Stimulated activated CD8-positive, alpha-beta memory T cell treated with anti-CD3 and anti-CD28 coated beads, Interleukin-7, amount 100 ng/mL, for 1 hour (primary cell): ENCODE results near the gene TTC12.

ENCODE experiments used
- DNase-seq, 2 donors: peaks; one replicate each; pipeline ENCODE4 v3.0.0-alpha.2; 2020; ENCODE audit warnings: low read depth in 2 of 2

TTC12 gene

DNA sequence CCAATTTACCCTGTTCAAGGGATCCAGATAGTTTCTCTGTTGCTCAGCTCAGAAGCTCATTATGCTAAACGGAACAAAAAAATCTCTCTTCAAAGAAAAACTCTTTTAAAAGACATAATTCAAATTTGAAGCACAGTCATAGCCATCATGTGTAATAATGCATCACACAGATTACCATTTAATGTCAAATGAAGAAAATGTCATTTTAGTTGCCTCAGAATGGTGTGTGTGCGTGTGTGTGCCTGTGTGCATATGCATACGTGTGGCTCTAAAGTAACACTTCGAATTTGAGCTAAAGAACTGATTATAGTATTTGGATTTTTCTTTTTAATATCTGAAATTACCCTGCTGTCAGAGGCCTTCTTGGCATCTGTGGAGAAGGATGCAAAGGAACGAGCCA is 9.9 kb downstream of the TTC12 start:
- DNase-seq = no peak

GRCh38 chr11:113329725-113330124 is 15.3 kb downstream of the TTC12 start:
- no peak for DNase-seq

- no peak for DNase-seq
Measured at GRCh38 chr11:113331441-113331840, 17.1 kb downstream of the TTC12 start.

DNA sequence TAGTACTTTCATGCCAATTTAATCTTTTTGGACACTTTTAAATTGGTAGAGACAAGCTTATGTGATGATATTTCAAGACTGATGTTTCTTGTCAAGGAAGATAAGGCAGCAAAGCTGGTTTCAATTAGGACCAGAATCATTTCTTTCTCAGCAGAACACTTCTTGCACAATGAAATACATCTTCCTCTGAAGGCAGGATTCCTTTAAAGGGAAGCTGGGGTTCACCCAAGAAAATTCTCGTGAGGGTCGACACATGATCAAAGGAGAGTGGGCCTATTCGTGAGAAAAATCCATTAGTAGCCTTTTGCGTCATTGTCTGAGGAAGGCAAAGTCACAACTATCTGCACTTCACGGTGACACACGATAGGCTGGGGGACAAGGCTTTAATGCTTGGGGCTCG is 17.6 kb downstream of the TTC12 start:
- no peak for DNase-seq

- DNase-seq = no peak
Measured at GRCh38 chr11:113332638-113333329, 18.4 kb downstream of the TTC12 start.

GRCh38 chr11:113334183-113334582 is 19.8 kb downstream of the TTC12 start:
- no peak for DNase-seq

DNA sequence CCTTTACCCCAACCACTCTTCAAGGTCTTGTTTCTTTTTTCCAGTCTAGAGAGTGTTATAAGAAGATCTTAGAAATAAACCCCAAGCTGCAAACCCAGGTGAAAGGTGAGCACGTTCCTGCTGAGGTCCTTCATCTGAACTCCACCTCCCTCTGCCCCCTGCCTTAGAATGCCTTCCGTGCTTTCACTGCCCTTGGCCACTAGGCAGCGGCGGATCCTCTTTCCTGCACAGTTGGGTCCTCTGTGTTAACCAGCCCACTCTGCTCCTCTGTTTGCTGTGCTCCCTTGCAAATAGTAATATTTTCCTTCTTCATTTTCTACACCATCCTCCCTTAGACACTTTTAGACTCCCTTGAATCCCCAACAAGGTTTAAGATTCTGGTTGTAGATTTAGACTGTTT is 24.3 kb downstream of the TTC12 start:
- DNase-seq = no peak

DNA sequence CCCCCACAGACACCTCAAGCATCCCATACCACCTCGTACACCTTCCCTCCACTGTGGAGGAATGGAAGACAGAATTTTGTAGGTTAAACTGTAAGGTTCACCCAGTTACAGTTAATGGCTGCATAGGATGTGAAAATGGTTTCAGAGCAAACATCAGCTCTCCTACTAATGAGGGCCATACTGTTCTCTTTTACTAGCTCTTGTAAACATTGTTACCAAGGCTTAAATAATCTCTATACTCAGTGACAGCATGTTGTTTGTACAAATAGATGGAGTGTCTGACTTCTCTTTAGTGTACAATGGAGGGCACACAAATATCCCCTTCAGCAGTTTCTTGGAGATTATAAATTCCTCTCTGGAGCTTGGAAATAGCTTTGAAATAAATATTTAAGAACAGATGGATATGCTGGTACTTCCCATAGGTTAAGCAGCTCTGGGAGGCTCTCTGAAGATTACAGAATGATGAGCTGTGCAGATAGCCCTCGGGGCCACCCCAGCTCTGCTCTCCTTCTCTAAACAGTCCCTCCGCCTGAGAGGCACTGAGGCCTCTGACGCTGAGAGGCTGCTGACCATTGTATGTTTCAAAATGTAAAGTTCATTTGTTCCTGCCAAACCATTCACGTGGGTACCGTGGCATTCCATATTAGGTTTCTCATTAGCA is 25.7 kb downstream of the TTC12 start:
- no peak for DNase-seq

GRCh38 chr11:113341388-113342165 is 27.2 kb downstream of the TTC12 start:
- DNase-seq = no peak

DNA sequence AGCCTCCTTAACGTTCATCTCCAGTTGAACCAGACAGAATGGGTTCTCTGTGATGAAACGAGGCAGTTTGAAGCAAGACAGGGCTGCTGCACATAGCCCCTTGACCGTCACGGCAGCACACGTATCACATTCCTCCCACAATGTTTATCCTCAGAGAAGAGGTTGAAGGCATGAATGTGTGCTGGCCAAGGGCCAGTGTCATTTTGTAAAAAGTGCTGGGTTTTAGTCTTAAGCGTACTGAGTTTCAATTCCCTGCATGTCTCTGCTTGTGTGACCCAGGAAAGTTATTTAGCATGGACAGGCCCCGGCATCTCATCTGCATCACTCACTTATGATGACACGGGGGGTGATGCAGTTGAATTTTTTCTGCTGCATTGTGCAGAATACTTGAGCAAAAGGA is 31.6 kb downstream of the TTC12 start:
- no peak for DNase-seq

DNA sequence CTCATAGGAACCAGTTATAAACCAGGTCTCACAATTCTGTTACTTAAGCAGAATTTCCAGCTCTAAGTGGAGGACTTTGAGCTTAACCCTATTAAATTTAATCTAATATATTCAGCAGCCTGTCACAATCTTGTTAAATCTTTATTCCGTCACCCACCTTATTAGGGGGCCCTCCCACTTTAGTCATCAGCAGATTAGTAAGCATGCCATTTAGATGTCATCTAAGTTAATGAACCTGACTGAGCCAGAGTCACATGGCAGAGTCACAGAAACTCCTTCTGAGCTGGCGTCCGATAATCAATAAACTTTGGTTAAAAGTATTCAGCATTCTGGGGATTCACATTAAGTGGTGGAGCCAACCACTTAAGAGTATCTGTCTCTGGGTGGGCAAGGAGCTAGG is 35.1 kb downstream of the TTC12 start:
- DNase-seq = no peak

GRCh38 chr11:113350336-113351067 is 36.1 kb downstream of the TTC12 start:
- DNase-seq = no peak

DNA sequence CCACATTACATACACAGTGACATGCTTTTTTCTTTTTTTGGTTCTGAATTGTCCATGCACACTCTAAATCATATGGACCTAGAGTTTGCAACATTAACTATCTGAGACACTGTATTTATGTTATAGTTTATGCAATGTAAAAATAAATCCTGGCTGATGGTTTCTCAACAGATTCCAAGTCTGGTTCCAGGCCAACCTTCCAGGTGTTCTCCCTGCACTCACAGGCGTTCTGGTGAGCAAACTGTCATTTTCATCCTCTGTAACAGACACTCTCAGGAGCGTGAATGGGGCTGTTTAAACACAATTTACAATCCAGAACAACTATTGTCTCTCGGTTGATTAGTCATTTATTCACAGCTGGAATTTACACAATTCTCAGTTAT is 36.7 kb downstream of the TTC12 start:
- no peak for DNase-seq

DNA sequence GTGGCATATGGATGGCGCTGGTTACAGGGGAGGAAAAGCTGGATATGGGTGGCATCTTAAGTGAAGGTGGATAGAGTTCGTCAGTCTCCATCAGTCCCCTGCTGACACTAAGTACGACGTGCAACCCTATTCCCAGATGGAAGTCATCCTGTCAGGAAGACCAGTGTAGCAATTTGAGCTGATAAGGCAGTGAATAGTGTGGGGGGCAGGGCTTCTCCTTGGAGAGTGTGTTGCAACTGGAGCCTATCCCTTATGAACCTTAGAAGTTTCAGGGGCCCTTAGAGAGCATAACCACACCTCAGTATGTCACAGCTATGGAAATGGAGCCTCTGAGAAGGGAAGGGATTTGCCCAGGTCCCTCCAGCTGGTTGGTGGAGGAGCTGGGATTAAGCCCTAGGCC is 37.1 kb downstream of the TTC12 start:
- DNase-seq = no peak

GRCh38 chr11:113356203-113356602 is 41.8 kb downstream of the TTC12 start:
- no peak for DNase-seq

DNA sequence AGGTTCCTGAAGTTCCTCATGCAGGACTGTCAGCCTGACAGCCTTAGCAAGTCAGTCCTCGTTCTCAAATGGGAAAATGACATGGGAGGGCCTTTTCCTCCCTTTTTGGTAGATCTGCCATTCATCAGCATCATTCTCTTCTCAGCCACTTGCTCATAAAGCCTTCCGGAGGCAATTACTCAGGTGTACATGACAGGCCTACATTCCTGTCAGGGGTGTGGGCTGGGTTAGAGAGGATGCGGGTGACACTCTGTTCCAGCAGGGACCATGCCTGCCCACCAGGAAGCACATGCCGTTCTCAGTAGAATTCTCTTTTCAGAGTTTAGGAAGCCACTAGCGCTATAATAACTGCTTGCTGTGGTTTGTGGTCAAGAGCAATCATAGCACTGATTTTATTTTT is 49.0 kb downstream of the TTC12 start:
- DNase-seq = no peak

DNA sequence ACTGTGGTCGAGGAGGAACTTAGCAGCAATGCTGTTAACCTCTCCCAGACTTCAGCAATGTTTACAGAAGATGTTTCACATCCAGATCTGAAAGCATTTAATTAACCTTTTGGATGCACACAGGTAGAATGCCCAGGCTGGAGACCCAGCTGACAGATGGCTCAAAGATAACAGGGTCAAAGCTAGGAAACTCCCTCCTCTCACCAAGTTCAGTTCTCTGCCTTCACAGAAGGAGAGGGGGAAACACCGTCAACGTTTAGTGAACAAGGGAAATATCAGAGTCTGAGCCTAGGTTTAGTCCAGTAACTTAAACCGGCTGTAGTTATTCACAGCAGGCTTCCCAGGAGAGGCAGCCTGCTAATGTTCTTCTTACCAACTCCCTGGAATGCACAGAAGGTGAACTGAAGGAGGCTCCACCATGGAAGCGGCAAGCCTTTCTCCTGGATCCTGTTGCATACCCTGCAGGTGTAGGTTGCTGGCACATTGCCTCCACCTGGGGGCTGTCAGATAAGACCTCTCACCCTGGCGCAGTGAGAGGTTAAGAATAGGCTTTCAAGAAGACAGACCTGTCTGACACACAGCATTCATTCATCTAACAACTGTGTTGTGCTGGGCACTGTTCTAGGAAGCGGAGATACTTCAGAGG is 49.7 kb downstream of the TTC12 start:
- no peak for DNase-seq

GRCh38 chr11:113365895-113366294 is 51.5 kb downstream of the TTC12 start:
- DNase-seq = no peak

GRCh38 chr11:113369411-113369810 is 55.0 kb downstream of the TTC12 start:
- no peak for DNase-seq

DNA sequence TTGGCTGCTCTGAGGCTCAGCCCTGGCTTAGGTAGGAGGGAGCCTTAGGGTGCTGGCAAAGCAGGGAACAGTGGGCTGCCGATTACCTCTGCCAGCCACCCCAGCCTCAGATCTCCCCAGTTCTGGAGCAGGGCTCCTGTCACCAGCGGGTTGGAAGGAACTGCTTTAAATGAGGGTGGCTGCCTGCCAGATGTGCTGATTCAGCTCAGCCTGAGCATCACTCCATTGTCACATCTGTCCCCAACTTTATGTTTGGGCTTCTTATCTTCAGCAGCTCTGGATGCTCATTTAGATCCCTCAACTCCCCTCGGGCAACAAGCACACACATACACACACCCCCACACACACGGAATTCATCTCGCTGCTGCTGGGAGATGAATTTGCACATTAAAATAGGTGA is 56.3 kb downstream of the TTC12 start:
- DNase-seq = no peak

GRCh38 chr11:113372309-113372708 is 57.9 kb downstream of the TTC12 start:
- DNase-seq = no peak

- DNase-seq = no peak
Measured at GRCh38 chr11:113373306-113373705, 58.9 kb downstream of the TTC12 start.
